NCI-H2227 (cell line): ENCODE measurements around the gene BRD3.

Source experiments
- DNase-seq: peaks from one replicate; lab custom pipeline; 2025; ENCODE audit not compliant: unreplicated experiment; lab: John Stamatoyannopoulos, UW

Gene BRD3

GRCh38 chr9:134039386-134040175 lies 28.2 kb downstream of the BRD3 start:
- no peak for DNase-seq

- no peak for DNase-seq
These were observed 30.2 kb downstream of the BRD3 start for GRCh38 chr9:134037641-134038040.

GRCh38 chr9:134036130-134036529 lies 31.7 kb downstream of the BRD3 start:
- no peak for DNase-seq

GRCh38 chr9:134035041-134036039 lies 32.5 kb downstream of the BRD3 start:
- no peak for DNase-seq

GRCh38 chr9:134034215-134035040 lies 33.4 kb downstream of the BRD3 start:
- DNase-seq, result no peak

- DNase-seq, result no peak
These were observed 34.2 kb downstream of the BRD3 start for GRCh38 chr9:134033516-134034214.

- DNase-seq, result no peak
These were observed 35.2 kb downstream of the BRD3 start for GRCh38 chr9:134032456-134033222.

GRCh38 chr9:134031783-134032182 lies 36.0 kb downstream of the BRD3 start:
- no peak for DNase-seq

- no peak for DNase-seq
These were observed 36.9 kb downstream of the BRD3 start for GRCh38 chr9:134030821-134031470.

GRCh38 chr9:134029248-134030226 lies 38.3 kb downstream of the BRD3 start:
- no peak for DNase-seq

- no peak for DNase-seq
These were observed 39.1 kb downstream of the BRD3 start for GRCh38 chr9:134028575-134029247.

GRCh38 chr9:134028076-134028475 lies 39.8 kb downstream of the BRD3 start:
- DNase-seq, result no peak

GRCh38 chr9:134027561-134027960 lies 40.3 kb downstream of the BRD3 start:
- DNase-seq, result no peak

- DNase-seq, result no peak
These were observed 40.8 kb downstream of the BRD3 start for GRCh38 chr9:134026981-134027380.

GRCh38 chr9:134026581-134026980 lies 41.2 kb downstream of the BRD3 start:
- DNase-seq, result no peak

GRCh38 chr9:134025606-134026541 lies 42.0 kb downstream of the BRD3 start:
- DNase-seq, result peak; percentile 65
